Measurements from ENCODE around the gene NAA35.

NAA35 gene

GRCh38 chr9:86062845-86063693, 122.1 kb downstream of the NAA35 start:
- no peak for DNase-seq (ENCODE audit: low read depth in 2 of 2)

GRCh38 chr9:86064220-86064619, 123.3 kb downstream of the NAA35 start:
- no peak for DNase-seq (ENCODE audit: low read depth in 2 of 2)

GRCh38 chr9:86069206-86069869, 128.4 kb downstream of the NAA35 start:
- DNase-seq (ENCODE audit: low read depth in 2 of 2): no peak

All from fibroblast of skin of left biceps (primary cell).